HG02938 (cell line): ENCODE data around the gene KLHDC7A.

Experiments
- ATAC-seq: cut with Tn5 transposase; IDR thresholded peaks from one replicate; pipeline ENCODE4 v1.9.1; 2021; ENCODE audit warnings: mild to moderate bottlenecking, moderate library complexity; ENCODE audit not compliant: unreplicated experiment

The KLHDC7A gene

DNA sequence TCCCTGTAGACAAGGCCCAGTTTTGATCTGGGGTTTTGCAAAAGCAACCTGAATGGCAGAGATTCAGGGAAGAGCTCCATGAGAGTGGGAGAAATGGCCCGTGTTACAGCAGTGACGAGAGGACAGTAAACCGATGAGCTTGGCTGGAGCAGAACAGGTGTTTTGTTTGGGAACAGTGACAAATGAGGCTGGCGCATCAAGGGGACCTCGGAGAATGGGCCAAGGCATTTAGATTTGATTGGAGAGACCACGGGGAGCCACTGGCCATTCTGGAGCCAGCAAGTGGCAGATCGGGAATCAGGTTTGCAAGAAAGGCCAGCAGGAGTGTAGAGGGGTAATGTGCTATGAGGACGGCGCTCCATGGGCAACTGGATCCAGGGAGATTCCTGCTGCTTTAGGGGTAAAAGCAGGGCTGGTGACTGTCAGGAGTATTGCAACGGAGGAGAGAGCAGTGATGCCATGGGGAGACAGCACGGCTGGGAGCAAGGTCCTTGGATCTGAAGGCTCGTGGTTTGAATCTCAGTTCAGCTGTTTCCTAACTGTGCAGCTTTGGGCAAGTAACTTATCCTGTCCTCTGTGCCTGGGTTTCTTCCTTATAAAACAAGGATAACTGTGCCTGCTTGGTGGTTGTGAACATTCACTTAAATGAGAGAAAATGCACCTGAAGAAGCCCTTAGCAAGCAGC, 9.9 kb upstream of the KLHDC7A start:
- ATAC-seq: no peak

- no peak for ATAC-seq
These were observed 7.4 kb upstream of the KLHDC7A start for GRCh38 chr1:18473195-18473815.

DNA sequence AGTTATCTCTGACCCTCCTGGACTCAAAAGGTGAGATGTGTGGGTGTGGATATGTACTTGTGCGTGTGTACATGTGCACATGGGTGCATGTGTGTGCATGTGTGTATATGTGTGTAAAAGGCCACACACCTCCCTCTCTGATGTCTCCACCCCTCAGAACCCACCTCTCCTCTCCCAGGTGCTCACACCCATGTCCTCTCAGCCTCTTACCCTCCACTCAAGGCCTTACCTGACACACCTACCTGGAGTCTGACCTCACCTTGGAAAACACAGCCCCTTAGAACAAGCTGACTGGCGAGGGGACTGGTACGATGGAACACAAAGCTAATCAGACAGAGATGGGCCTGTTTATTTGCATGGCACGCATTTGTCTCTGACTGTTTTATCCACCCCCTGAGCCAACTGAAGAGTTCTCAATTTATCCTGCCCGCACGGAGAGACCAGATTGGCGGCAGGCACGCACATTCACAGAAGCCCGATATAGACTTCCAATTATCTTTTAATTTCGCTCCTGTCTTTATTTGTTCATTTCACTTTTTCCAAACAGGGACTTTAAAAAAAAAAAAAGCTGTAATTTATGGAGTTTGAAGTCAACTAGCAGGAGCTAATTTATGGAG, 6.1 kb upstream of the KLHDC7A start:
- ATAC-seq: no peak

DNA sequence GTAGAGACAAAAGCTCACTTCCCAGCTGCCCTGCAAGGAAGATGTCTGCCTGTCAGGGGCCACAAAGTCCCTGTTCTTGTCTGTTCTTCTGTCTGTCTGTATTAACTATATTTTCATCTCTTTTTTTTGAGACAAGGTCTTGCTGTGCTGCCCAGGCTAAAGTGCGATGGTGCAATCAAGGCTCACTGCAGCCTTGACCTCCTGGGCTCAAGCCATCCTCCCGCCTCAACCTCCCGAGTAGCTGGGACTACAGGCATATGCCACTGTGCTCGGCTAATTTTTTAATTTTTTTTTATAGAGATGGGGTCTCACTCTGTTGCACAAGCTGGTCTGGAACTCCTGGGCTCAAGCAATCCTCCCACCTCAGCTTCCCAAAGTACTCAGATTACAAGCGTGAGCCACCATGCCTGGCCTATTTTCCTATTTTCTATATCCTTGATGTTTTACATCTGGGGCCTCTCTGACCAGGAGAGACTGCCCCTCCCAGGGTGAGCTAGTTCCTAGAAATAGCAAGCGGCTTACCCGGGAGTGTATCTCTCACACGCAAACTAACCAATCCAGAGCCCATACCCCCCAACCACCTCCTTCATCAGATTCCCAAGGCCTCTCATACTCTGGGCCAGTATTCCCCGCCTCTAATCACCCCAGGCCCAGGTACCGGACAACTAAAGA, 5.4 kb upstream of the KLHDC7A start:
- no peak for ATAC-seq

DNA sequence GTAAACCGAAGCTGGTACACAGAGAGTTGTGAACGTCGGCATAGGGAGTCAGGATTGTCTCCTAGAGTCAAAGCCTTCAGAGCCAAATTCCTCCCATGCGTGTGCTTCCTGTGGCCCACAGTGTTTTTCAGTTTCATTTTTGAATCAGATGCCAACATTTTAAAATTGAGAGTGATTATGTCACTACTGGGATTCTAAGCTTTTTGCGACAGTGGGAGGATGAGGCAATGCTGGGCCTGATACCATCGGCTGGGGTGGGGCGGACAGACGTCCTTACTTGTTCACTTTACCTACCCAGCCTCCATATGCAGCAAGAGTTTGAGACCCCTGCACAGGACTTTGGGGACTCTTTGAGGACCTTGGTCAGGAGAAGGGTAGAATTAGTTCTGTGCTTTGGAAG, 1.3 kb upstream of the KLHDC7A start:
- no peak for ATAC-seq

DNA sequence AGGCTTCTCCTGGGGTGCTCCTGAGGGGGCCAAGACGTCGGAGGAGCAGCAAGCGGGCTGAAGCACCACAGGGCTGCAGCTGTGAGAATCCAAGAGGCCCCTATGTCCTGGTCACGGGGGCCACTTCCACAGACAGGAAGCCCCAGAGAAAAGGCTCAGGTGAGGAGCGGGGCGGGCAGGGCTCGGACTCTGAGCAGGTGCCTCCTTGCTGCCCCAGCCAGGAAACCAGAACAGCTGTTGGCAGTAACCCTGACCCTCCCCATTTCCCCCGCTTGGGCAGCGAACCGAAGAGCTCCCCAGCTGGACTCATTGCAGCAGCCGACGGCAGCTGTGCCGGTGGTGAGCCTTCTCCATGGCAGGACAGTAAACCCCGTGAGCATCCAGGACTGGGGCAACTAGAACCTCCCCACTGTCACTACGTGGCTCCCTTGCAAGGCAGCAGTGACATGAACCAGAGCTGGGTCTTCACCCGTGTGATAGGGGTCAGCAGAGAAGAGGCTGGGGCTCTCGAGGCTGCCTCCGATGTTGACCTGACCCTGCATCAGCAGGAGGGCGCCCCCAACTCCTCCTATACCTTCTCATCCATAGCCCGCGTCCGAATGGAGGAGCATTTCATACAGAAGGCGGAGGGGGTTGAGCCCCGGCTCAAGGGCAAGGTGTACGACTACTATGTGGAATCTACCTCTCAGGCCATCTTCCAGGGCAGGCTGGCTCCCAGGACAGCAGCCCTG, 625 bp downstream of the KLHDC7A start:
- no peak for ATAC-seq

- no peak for ATAC-seq
These were observed 1.4 kb downstream of the KLHDC7A start for GRCh38 chr1:18481921-18482701.

DNA sequence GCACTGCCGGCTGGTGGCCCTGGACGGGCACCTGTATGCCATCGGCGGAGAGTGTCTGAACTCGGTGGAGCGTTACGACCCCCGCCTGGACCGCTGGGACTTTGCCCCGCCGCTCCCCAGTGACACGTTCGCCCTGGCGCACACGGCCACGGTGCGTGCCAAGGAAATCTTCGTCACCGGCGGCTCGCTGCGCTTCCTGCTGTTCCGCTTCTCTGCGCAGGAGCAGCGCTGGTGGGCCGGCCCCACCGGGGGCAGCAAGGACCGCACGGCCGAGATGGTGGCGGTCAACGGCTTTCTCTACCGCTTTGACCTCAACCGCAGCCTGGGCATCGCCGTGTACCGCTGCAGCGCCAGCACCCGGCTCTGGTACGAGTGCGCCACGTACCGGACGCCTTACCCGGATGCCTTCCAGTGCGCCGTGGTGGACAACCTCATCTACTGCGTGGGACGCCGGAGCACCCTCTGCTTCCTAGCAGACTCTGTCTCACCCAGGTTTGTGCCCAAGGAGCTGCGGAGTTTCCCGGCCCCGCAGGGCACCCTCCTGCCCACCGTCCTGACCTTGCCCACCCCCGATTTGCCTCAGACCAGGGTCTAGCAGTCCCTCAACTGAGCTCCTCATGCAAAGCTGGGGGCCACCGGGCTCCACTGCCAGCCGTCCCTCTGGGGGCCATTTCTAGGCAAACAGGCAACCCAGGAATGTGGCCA, 2.1 kb downstream of the KLHDC7A start:
- no peak for ATAC-seq

DNA sequence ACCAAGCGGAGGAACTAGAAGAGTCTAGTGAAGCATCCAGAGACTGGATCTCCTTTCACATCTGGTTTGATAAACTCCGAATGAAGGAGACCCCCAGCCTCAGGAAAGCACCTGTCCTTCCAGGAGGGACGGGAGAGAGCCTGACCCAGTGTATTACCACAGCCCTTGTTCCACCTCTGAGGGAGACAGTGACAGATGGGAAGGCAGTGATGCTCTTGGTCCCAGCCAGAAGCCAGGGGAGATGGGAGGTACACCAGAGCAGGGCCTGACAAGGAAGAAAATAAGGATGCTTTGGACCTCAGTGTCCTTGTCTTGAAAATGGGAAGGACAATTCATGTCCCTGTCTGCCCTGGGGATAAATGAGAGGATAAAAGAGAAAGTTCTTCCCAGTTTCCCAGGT, 3.5 kb downstream of the KLHDC7A start:
- ATAC-seq: no peak

- no peak for ATAC-seq
These were observed 4.0 kb downstream of the KLHDC7A start for GRCh38 chr1:18484721-18485120.

DNA sequence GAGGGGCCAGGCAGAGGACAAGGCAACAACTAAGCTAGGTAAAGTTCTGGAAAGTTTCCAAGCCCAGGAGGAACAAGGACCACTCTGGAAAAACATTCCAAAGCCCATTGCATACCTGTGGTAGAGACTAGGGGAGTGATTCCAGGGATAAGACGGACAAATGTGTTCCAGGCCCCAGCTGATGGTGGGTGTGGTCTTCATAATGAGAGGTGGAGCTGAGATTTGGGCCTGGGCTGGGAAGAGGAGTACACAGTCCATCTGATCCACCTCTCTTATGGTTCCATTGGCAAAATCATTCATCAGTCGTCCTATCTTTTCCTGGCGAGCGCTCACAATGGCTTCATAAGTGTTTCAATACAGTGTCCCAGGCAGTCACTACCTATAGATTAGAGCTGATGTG, 4.5 kb downstream of the KLHDC7A start:
- ATAC-seq: no peak

- no peak for ATAC-seq
These were observed 5.5 kb downstream of the KLHDC7A start for GRCh38 chr1:18486195-18486594.

DNA sequence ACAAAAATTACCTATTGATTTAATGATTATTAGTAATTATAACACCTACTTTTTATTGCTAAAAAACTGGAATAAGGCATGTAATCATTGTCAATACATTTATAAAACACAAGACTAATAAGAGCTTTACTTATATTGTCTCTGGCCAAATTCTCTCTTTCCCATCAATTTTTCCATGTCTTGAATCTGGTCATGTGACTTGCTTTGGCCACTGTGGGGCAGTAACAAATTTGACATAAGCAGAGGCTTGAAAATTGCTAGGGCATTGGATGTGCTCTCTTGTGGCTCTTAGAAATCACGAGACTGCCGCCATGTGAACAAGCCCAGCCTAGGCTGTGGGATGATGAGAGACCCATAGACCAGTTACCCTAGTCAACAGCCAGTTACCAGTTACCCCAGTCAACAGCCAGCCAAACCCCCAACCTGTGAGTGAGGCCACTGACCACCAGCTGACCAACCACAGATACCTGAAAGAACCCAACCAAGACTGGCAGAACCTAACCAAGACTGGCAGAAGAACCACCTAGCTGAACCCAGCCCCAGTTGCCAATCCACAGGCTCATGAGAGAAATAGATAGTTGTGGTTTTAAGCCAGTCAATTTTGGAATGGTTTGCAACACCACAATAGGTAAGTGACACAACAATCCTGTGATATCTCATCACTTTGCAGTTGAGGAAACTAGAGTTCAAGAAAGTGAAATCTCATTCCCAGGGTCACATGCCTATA, 8.8 kb downstream of the KLHDC7A start:
- ATAC-seq: no peak

DNA sequence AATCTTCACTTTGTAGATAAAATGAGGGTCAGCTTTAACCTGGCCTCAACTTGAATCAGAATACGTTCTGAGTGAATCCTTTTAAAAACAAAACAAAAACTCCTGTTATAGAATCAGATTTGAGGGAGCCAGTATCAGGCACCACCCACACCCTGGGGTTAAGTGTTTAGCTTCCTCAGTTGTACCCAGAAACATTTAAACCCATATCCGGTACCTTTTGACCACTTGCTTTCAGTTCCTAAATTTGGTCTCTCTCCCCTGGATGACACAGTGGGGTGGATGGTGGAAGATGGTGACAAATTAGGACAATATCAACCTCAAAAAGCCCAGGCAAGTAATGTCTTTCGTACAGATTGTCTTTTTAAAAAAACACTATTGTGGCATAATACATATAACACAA, 10.4 kb downstream of the KLHDC7A start:
- no peak for ATAC-seq

DNA sequence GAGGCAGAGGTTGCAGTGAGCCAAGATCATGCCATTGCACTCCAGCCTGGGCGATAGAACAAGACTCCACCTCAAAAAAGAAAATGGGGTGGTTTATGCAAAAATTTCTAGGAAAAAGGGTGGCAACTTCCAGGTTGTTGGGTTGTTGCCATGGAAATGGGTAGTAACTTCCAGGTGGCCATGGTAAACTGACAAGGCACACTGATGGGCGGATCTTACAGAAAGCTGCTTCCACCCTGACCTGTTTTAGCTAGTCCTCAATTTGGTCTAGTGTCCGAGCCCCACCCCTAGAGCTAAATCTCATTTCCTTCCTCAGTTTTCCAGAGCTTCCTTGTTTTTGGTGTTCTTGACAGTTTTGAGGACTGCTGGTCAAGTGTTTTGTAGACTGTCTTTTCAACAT, 13.6 kb downstream of the KLHDC7A start:
- no peak for ATAC-seq

- ATAC-seq: no peak
These were observed 14.9 kb downstream of the KLHDC7A start for GRCh38 chr1:18495635-18496034.

DNA sequence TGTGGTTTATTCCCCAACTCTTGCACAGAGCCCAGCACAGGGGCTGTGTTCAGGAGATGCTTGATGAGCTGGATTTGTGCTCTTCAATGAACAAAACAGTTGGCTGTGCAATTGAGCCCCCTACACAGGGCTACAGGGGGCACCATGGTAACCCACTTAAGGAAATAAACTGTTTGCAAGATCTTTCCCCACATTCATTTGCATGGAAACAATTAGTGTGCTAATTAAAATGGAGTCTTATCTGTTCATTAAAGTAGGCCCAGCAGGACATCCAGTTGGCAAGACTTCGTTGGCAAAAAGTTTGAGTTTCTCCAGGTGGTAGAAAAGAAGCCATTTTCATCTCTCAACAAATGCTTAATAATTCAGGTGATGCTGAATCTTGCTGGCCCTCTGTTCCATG, 15.3 kb downstream of the KLHDC7A start:
- no peak for ATAC-seq

DNA sequence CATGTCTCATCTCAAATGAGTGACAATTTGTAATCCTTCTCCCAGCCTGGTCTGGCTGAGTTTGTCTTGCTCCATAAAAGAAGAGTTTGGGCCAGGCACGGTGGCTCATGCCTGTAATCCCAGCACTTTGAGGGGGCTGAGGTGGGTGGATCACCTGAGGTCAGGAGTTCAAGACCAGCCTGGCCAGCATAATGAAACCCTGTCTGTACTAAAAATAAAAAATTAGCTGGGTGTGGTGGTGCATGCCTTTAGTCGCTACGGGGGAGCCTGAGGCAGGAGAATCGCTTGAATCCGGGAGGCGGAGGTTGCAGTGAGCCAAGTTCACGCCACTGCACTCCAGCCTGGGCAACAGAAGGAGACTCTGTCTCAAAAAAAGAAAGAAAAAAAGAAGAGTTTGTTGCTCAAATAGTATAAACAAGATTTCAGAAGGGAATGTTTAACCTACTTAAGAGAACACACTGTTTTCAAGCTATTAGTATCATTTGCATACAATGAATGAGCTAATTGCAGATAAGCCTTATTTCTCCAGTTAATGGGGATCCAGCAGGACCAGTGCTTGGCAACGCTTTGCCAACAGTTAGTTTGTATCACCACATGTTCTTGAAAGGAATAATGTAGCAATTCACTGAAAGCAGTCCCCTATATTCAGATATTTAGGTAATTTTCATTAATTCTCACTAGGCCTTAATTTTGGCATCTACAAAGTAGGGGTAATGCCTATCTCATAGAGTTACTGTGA, 15.9 kb downstream of the KLHDC7A start:
- no peak for ATAC-seq

DNA sequence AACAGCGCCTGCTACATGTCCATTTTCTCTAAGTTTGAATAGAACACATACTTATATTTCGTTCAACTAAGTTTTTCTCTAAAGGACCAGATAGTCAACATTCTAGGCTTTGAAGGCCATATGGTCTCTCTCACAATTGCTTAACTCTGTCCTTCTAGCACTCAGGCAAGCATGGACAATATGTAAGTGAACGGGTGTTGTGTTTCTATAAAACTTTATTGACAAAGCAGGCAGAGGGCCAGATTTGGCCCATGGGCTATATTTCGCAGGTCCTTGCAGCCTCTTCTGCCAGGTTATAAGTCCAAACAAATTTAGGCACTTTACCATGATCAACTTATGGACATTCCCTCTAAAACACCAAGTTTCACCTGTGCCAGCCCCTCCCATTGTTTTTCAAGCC, 21.1 kb downstream of the KLHDC7A start:
- no peak for ATAC-seq
